GM18526 (cell line): ENCODE results near the gene TAOK3.

Experiments used
- POLR2A ChIP-seq: IDR thresholded peaks from 3 replicates; pipeline ENCODE4 v1.6.1; 2011; ENCODE audit not compliant: insufficient read length; ENCODE audit errors: extremely low read depth

TAOK3 gene

DNA sequence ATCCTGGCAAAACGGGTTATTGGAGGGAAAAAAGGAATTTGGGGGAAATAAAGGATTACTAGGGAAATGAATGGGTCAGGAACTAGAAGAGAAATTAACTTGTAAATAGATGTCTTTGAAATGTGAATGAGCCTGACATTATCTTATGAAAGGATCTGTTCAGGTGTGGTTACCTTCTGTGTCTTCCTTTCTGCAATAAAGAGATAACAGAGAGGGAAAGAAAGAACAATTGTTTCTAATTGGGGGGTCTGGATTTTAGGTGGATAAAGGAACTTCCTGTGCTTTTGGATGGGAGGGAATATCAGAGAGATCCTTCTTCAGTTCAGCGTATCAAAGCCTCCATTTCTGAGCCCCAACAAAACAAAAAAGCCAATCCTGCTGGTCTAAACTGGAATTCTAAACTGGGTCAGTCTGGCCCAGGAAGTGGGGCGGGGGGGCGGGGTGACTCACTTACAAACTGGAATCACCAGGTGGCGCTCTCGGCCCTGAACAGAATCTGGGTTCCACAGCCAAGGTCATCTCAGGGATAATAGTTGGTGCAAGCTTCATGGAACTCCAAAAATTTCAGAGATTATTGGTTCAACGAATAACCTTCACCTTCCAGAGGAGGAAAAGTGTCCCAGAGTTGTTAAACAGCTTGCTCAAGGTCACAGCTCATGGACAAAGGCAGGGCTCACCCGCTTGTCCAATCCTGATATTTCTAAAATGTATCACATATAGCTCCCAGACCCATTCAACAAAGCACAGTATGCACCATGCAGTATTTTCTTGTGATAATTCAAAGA lies 251.9 kb downstream of the TAOK3 start:
- TF ChIP-seq POLR2A = no peak

DNA sequence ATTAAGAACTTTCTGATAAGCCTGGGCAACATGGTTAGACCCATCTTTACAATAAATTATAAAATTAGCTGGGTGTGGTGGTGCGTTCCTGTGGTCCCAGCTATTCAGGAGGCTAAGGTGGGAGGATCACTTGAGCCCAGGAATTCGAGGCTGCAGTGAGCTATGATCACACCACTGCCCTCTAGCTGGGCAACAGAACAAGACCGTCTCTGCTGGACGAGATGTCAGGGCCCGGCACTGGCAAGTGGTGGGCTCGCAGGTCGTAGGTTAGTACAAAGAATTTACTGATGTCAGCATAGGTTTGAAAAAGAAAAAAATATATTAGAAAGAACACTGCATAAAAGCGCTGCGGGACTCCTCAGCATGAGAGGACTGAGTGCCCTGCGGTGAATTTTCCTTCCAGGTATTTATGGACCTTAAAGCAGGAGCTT lies 253.2 kb downstream of the TAOK3 start:
- TF ChIP-seq POLR2A = no peak

DNA sequence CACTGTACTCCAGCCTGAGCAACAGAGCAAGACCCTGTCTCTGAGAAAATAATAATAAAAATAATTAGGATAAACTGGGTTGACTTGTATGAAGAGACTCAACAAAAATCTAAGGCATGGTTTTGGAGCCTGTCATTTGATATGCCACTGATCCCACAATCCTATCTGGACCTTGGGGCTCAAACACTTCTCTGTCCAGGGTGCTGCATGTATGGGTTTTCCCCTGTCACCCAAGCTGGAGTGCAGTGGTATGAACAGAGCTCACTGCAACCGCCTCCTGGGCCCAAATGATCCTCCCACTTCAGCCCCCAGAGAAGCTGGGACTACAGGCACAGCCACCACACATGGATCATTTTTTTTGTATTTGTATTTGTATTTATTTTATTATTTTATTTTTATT lies 263.6 kb downstream of the TAOK3 start:
- TF ChIP-seq POLR2A = no peak

DNA sequence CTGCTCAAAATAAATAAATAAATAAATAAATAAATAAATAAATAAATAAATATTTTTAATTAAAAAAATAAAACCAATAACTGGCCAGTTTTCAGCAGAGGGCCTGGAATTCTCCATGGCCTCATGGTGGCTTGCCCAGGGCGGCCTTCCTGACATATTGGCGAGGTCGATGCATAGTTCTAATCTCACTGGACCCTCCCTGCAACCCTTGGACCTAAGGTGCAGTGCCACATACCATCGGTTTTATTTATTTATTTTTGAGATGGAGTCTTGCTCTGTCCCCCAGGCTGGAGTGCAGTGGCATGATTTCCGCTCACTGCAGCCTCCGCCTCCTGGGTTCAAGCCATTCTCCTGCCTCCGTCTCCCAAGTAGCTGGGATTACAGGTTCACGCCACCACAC lies 265.0 kb downstream of the TAOK3 start:
- TF ChIP-seq POLR2A = no peak

DNA sequence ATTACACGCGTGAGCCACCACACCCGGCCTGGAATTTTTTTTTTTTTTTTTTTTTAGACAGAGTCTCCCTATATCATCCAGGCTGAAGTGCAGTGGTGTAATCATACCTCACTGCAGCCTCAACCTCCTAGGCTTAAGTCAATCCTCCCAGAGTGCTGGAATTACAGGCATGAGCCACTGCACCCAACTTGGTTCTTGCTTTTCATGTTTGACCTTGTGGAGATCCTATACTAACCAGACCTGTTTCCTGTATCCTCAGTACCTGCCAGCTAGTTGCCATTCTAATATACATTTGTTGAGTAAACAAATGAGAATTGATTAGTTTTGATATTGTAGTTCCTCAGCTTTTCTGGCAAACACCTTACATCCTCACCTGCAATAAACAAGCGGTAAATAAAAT lies 265.7 kb downstream of the TAOK3 start:
- no peak for TF ChIP-seq POLR2A

DNA sequence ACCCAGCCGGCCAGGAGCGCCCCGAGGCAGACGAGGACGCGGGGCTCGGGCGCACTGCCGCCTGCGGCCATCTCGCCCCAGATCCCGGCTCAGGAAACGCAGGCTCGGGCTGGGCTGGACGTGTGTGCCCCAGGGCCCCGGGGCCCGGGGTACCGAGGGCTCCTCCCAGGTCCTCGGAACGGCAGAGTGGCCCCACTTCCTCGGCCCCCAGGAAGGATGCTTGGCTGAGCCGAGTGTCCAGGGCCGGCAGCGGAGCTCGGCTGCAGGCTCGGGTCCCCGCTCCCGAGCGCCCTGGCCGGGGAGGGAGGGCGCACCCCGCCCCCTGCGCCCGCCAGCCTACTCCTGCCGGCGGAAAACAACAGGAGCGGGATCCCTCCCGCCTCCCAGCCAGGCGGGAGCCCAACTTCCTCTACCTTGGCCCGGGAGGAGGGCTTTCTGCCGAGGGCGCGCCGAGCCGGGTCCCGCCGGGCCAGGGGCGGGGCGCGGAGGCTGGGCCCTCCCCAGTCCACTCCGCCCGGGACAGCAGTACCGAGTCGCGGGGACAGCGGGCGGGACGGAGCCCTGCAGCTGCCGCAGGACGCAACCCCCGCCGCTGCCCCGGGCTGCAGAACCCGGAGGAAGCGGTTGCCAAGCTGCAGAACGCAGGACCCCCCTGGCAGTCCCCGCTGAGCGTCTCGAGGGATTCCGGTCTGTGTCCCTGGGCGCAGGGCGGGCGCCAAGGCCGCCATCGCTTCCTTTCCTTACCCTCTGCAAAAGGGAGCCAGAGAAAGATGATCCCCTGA lies 268.9 kb downstream of the TAOK3 start, which contains the start of gene VSIG10:
Gene VSIG10 (minus strand): TSS at position 411 of the 782 bp plus-strand sequence. CDS start 340 bp downstream, at position 71.
- TF ChIP-seq POLR2A = no peak

DNA sequence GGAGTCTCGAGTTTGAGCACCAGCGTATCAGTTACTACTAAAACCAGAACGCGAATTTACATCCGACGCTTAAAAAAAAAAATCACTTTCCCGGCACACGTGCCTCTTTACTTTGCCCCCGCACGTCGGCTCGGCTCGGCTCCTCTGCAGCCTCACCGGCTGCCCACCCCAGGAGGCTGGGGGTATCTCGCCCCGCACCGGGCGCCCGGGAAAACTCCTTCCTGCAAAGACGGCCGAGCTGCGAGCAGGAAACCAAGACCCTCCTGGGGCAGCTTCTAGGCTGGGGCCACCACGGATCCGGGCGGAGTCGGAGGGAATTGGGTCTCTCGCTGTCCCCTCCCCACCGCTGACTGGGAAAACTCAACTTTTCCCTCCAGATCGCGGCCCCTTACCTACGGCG lies 269.5 kb downstream of the TAOK3 start:
- no peak for TF ChIP-seq POLR2A

DNA sequence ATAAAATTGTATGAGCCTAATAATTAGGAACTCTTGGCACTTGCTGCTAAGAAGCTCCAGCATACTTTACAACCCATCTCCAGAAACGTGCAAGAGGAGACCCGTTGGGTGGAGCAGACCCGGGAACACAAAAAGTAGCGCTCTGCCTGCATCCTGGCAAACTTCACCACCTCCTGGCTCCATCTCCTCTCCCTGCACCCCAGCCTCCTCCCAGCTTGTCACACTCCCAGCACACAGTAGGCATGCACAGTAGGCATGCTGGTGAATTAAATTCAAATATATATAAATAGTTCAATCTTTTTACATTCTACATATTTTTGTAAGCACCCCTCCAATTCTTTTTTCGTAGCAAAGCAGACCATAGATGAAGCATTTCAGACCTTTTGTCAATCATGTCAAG lies 270.1 kb downstream of the TAOK3 start:
- no peak for TF ChIP-seq POLR2A

DNA sequence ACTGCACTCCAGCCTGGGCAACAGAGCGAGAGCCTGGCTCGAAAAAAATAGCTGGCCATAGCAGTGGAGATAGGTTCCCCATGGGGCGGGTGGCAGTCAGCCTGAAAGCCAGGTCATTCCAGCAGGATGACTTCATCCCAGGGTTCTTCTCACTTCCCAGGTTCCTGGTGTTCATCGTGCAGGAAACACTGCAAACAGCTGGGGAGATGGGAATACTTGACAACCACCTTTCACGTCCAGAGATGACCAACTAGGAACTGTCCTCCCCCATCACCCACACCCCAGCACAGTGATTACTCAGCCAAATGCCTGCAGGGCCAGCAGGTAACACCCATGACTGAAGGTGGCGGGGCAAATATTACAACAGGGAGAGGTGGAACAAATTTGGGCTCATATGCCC lies 270.6 kb downstream of the TAOK3 start:
- TF ChIP-seq POLR2A = no peak

DNA sequence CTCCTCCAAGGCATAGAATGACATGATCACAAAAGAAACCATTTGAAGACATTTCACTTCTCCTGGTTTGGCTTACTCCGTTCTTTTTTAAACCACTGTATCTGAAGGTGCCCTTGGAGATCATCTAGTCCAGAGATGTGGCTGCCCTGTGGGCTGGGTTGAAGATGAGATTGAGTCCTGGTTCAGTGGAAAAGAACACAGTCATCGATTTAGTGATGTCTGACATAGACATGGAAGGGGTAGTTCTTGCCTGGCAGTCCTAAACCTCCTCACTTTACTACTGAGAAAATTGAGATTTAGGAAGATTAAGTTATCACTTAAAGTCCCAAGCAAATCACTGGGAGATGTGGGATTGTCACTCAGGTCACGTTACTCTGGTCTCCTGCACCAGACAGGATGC lies 271.7 kb downstream of the TAOK3 start:
- TF ChIP-seq POLR2A = no peak
